GM19351 (cell line): Measurements from ENCODE around the gene RALBP1.

Source experiments
- ATAC-seq: cut with Tn5 transposase; IDR thresholded peaks from one replicate; pipeline ENCODE4 v1.9.1; 2021; ENCODE audit warnings: mild to moderate bottlenecking, moderate library complexity; ENCODE audit not compliant: unreplicated experiment

Gene RALBP1

DNA sequence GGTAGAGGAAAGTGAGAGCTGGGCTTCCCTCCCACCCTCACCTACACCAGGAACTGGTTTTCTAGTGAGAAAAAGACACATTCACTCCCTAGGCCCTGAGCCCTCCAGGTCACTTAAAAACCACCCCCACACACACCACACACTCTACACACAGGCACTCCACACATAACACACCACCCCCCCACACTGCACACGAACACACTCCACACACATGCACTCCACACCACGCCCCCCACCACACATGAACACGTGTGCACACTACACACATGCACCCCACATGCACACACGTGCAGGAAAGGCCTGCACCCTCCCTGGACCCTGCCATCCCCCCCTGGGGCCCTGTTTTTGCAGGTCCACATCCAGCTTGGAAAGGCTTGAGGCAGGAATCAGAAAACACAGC, 67.6 kb downstream of the RALBP1 start:
- no peak for ATAC-seq

GRCh38 chr18:9545029-9545428, 69.7 kb downstream of the RALBP1 start:
- no peak for ATAC-seq

- no peak for ATAC-seq
Measured at GRCh38 chr18:9546468-9546867, 71.2 kb downstream of the RALBP1 start.

DNA sequence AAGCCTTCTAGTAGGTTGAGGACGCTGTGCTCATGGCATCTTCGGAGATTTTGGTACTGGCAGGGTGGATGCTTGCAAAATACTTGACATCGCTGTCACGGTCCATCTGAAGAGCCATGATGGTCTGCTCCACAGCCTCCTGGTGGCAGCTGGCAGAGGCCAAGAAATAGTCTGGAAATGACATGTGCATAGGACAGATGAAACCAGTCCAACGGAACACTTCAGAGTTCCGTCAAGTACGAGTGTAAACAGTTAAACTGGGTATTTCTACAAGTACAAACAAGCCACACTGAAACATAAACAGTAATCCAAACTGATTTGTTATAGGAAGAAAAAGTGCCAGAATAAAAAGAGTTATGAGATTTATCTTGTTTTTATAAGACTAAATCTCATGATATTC, 72.5 kb downstream of the RALBP1 start:
- no peak for ATAC-seq

DNA sequence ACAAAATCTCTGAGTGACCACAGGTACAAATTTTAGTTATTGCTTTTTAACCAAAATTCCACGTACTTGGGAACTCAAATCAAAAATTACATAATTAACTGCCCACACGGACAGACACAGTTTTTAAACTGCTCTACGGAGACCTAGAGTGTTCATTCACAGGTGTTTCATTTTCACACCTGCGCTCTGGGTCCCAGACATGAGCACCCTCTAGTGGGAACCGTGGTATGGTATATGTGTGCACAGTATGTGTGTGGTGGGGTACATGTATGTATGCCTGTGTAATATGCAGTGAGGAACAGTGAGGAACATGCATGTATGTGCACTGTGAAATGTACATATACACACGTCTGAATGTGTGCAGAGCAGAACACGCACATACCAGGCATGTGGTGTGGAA, 74.1 kb downstream of the RALBP1 start:
- no peak for ATAC-seq

GRCh38 chr18:9550429-9550828, 75.1 kb downstream of the RALBP1 start:
- no peak for ATAC-seq

DNA sequence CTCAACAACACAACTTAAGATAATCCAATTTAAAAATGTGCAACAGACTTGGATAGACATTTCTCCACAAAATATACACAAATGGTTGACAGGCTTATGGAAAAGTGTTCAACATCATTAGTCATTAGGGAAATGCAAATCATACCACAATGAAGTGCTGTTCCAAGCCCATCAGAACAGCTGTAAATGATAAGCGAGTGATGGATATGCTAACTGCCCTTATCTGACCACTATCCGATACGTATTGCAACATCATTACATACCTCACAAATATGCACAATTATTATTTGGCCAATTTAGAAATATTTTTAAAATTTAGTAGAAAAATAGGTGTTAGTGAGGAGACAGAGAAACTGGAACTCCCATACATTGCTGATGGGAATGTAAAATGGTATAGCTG, 76.9 kb downstream of the RALBP1 start:
- no peak for ATAC-seq

GRCh38 chr18:9552616-9553015, 77.3 kb downstream of the RALBP1 start:
- ATAC-seq: no peak

DNA sequence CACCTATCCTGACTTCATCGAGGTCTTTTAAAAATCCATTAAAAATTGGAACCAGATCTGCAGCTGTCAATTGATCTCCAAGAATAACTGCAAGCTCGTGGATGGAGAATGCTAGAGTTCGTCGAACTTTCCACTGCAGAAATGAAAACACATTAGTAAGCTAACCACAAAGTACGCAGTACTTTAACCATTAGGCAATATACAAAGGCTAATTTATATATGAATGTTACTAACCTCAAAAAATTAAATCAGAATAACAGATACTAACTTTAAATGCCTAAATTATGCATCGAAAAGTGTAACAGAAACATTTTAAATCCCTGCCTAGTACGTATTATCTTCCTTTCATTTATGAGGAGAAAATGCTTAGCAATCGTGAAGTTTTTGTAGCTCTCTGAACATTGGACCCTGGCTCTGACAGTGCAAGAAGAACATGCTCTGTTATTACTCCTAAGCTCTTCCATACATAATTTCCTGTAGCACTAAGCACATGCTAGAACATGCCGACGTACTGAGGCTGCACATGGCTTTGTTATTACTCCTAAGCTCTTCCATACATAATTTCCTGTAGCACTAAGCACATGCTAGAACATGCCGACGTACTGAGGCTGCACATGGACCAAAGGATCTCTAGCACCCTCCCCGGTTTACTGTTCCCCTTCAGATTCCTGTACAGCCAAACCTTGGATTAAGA, 82.1 kb downstream of the RALBP1 start:
- no peak for ATAC-seq

GRCh38 chr18:9558387-9559064, 83.2 kb downstream of the RALBP1 start:
- no peak for ATAC-seq

DNA sequence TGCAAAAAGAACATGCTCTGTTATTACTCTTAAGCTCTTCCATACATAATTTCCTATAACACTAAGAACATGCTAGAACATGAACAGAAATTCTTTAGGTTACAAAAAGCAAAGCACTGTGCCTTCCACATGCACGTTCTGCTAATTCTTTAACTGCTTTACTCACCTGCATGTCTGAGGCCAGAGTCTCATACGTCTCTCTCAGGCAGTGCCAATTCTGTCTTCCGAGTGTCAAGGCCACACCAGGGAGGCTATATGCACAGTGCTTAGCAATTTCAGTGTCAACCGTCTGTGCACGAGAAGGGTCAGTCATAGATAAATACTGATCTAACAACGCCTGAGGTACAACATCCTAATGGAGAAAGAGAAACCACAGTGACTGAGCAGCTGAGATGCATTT, 83.9 kb downstream of the RALBP1 start:
- no peak for ATAC-seq

DNA sequence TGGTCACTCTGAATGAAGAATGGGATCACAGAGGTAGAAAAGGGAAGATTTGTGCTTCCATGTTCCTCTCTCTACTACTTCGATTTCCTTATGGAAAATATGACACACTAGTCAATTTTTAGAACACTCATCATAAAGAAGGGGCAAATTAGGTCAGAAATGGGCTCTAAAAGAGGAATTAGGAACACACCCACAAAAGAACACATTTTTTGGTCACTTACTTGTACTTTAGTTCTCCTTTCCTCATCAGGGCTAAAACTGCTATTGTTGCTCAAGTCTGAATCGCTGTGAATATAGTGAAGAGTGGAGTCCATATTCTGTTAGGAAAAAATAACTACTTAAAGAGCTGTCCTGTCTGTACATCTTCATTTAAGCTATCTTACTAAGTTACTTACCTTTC, 86.4 kb downstream of the RALBP1 start:
- ATAC-seq: no peak

- ATAC-seq: no peak
Measured at GRCh38 chr18:9562584-9562983, 87.3 kb downstream of the RALBP1 start.

DNA sequence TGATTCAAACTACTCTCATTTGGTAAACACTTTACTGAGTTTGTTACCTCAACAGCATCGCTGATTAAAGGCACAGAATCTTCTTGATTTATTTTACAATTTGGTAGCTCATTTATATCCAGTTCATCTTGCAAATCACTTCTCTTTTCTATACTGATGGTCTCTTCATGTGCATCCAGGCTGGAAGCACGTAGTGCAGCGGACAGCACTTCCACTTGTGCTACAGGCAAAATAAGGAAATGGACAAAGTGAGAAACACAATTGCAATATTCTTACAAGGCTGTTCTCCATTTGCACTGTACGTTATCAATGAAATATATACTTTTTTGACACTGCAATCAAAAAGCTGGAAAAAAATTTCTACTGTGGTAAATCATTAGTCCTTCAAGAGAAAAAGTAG, 88.0 kb downstream of the RALBP1 start:
- no peak for ATAC-seq

- ATAC-seq: no peak
Measured at GRCh38 chr18:9565407-9565806, 90.1 kb downstream of the RALBP1 start.

DNA sequence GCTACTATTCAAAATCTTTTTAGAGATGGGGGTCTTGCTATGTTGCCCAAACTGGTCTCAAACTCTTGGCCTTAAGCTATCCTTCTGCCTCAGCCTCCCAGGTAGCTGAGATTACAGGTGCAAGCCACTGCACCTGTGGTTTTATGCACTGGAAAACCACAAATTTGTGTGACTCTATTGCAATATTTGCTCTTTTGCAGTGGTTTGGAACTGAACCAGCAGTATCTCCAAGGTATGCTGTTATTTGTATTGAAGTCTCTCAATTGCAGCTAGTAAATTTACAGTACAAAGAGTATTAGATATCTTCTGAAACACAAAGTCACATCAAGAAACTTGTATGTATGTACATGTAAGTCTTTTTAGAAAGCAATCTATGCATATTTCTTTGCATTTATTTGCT, 92.9 kb downstream of the RALBP1 start:
- ATAC-seq: no peak

- ATAC-seq: no peak
Measured at GRCh38 chr18:9569178-9569577, 93.9 kb downstream of the RALBP1 start.

- no peak for ATAC-seq
Measured at GRCh38 chr18:9570255-9570654, 94.9 kb downstream of the RALBP1 start.

DNA sequence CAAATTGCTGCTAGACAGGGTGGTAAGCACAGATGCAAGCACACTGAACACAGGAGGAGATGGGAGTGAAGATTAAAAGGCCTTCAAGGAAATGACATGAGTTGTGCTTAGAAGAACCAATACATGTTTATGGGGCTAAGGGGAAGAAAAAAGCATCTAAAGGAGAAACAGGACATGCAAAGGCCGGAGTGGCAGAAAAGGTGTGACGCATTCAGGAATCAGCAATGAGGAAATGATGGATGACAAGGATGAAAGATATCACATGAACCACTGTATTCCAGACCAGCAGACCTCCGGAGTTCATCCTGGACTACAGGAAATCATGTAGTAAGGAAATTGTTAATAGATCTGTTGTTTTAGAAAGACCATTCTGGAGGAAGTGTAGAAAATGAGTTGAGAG, 96.2 kb downstream of the RALBP1 start:
- ATAC-seq: no peak

- ATAC-seq: no peak
Measured at GRCh38 chr18:9574473-9575115, 99.3 kb downstream of the RALBP1 start.

- peak; percentile 55 for ATAC-seq
Measured at GRCh38 chr18:9575558-9575957, 100.2 kb downstream of the RALBP1 start.

DNA sequence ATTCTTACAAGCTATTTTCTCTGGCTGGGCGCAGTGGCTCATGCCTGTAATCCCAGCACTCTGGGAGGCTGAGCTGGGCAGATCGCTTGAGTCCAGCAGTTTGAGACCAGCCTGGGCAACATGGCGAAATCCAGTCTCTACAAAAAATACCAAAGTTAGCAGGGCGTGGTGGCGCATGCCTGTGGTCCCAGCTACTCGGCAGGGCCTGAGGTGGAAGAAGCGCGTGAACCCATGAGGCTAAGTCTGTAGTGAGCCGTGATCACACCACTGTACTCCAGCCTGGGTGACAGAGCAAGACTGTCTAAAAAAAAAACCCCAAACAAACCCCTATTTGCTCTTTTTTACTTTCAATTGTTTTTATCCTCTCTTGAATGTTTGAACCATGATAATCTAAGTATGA, 102.0 kb downstream of the RALBP1 start:
- no peak for ATAC-seq
